Neural cell (in vitro differentiated cells): ENCODE data around the gene FAM43B. TPM values are rescaled to one million over a fixed set of nuclear protein-coding genes. Genes with fewer than 3 reads are reported as not detected.

Experiments used
- H2AFZ ChIP-seq: fragments of 200-600, 300-800 bp; sonication (generic), shearing (Covaris generic); 2 replicates; pipeline ENCODE4 v1.6.0; 2014; ENCODE audit warnings: low read depth, mild to moderate bottlenecking, antibody characterized with exemption, low read length, moderate library complexity
- H3F3A ChIP-seq: fragments of 200-600 bp; shearing (Covaris generic); 2 replicates; pipeline ENCODE4 v1.6.1; 2016; ENCODE audit warnings: mild to moderate bottlenecking, moderate library complexity, mixed read lengths, antibody characterized with exemption, low read length; ENCODE audit not compliant: insufficient read depth, poor library complexity, severe bottlenecking
- H3K27ac ChIP-seq: fragments of 200-600, 300-800 bp; sonication (generic), shearing (Covaris generic); 2 replicates; pipeline ENCODE4 v1.5.1; 2014; ENCODE audit warnings: mild to moderate bottlenecking, low read length, moderate library complexity
- H3K27me3 ChIP-seq: fragments of 300-800, 200-600 bp; sonication (generic), shearing (Covaris generic); 2 replicates; pipeline ENCODE4 v1.6.0; 2014; ENCODE audit warnings: mild to moderate bottlenecking, low read depth, low read length, moderate library complexity; ENCODE audit not compliant: insufficient read depth
- H3K36me3 ChIP-seq: fragments of 300-800, 200-600 bp; sonication (generic), shearing (Covaris generic); 2 replicates; pipeline ENCODE4 v1.5.1; 2014; ENCODE audit warnings: mild to moderate bottlenecking, antibody characterized with exemption, low read length, moderate library complexity; ENCODE audit not compliant: insufficient read depth
- H3K4me2 ChIP-seq: fragments of 300-800, 200-600 bp; sonication (generic), shearing (Covaris generic); 2 replicates; pipeline ENCODE4 v1.6.0; 2014; ENCODE audit warnings: mild to moderate bottlenecking, low read length
- H3K4me3 ChIP-seq: fragments of 300-800, 200-600 bp; sonication (generic), shearing (Covaris generic); 2 replicates; pipeline ENCODE4 v1.5.1; 2014; ENCODE audit warnings: mild to moderate bottlenecking, low read length, moderate library complexity
- H3K79me2 ChIP-seq: fragments of 200-600 bp; shearing (Covaris generic); replicated peaks from 2 replicates; pipeline ENCODE4 v1.6.0; 2014; ENCODE audit warnings: mild to moderate bottlenecking, low read length, moderate library complexity; ENCODE audit not compliant: insufficient read depth
- H3K9ac ChIP-seq: fragments of 300-800, 200-600 bp; sonication (generic), shearing (Covaris generic); 2 replicates; pipeline ENCODE4 v1.6.1; 2016; ENCODE audit warnings: mild to moderate bottlenecking, low read length, mixed read lengths
- H3K9me2 ChIP-seq: fragments of 200-600 bp; shearing (Covaris generic); 2 replicates; pipeline ENCODE4 v1.6.1; 2016; ENCODE audit warnings: mild to moderate bottlenecking, low read length, mixed read lengths; ENCODE audit not compliant: insufficient read depth
- H3K9me3 ChIP-seq: fragments of 200-600, 300-800 bp; sonication (generic), shearing (Covaris generic); 2 replicates; pipeline ENCODE4 v1.6.1; 2016; ENCODE audit warnings: mild to moderate bottlenecking, mixed run types, low read length, moderate library complexity, mixed read lengths
- H4K20me1 ChIP-seq: fragments of 200-600 bp; shearing (Covaris generic); 2 replicates; pipeline ENCODE4 v1.6.1; 2016; ENCODE audit warnings: mild to moderate bottlenecking, mixed run types; ENCODE audit not compliant: insufficient read depth
- CTCF ChIP-seq: fragments of 450-650 bp; IDR thresholded peaks from 2 replicates; pipeline ENCODE4 v1.5.1; 2014; ENCODE audit warnings: antibody characterized with exemption, mild to moderate bottlenecking, moderate library complexity; ENCODE audit not compliant: poor library complexity, severe bottlenecking
- EP300 ChIP-seq: fragments of 450-650 bp; conservative IDR thresholded peaks from 2 replicates; pipeline ENCODE4 v1.6.1; 2014; ENCODE audit warnings: antibody characterized with exemption, mild to moderate bottlenecking, moderate library complexity; ENCODE audit not compliant: poor library complexity, severe bottlenecking
- EZH2 ChIP-seq: fragments of 200-600, 300-800 bp; shearing (Covaris generic), sonication (generic); IDR thresholded peaks from 2 replicates; pipeline ENCODE4 v1.6.1; 2014; ENCODE audit warnings: antibody characterized with exemption, low read length, borderline replicate concordance, mild to moderate bottlenecking; ENCODE audit not compliant: insufficient read depth, poor library complexity, severe bottlenecking
- MXI1 ChIP-seq: fragments of 450-650 bp; conservative IDR thresholded peaks from 2 replicates; pipeline ENCODE4 v1.6.1; 2014; ENCODE audit warnings: antibody characterized with exemption, mild to moderate bottlenecking; ENCODE audit not compliant: poor library complexity, severe bottlenecking
- POLR2AphosphoS5 ChIP-seq: IDR thresholded peaks from 2 replicates; pipeline ENCODE4 v1.6.1; 2012
- RAD21 ChIP-seq: fragments of 450-650 bp; conservative IDR thresholded peaks from 2 replicates; pipeline ENCODE4 v1.6.1; 2014; ENCODE audit warnings: antibody characterized with exemption, mild to moderate bottlenecking, moderate library complexity
- REST ChIP-seq: IDR thresholded peaks from 2 replicates; pipeline ENCODE4 v1.6.1; 2012; ENCODE audit warnings: borderline replicate concordance
- SMC3 ChIP-seq: fragments of 450-650 bp; conservative IDR thresholded peaks from 2 replicates; pipeline ENCODE4 v1.6.1; 2014; ENCODE audit warnings: antibody characterized with exemption, mild to moderate bottlenecking, moderate library complexity; ENCODE audit not compliant: poor library complexity
- TAF1 ChIP-seq: IDR thresholded peaks from 2 replicates; pipeline ENCODE4 v1.6.1; 2012; ENCODE audit warnings: low read depth
- polyA plus RNA-seq: library from polyadenylated mRNA; depleted of rRNA; stranded (reverse); fragments of >200 nt; gene quantifications from 2 replicates; pipeline ENCODE4 v1.2.3, GENCODE V29; 2014

The FAM43B gene
- polyA plus RNA-seq, 1 donor from 2014 or later = 1.3 TPM

DNA sequence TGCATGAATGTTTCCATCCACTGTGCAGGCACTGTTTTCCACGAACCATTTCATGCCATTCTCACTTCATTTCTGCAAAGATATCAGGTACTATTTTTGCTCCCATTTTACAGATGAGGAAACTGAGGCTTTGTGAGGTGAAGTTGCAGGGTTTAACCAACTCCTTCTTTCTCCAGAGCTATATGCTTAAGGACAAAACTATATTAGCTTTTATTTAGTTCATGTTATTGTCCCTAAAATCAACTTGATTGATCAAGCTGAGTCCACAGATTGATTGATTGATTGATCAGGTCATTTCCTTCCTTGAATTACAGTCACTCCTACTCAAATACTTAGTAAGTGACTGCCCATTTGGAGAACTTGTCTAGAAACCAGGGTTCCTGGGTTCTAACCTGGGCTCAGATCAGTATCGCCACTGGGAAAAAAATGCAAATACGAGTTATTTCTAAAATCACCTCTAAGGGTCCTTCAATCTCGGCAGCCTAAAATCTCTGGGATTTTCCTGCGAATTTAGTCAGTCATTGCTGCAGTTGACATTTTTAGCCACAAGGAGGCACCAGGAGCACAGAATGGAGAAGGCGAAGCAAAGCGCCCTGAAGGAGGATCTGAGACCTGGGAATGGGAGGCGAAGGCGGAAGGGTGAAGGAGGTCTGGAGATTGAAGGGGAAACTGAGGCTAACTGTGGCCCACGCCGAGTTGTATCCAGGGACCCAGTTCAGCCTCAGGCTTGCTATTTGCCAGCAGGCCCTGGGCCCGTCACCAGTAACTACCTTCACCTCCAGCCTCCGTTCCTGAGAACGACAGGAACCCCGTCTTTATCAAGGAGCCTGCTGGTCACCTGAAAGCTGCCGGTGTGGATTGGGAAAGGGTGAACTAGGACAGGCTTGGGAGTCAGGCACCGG is 30.2 kb upstream of the FAM43B start:
- Histone ChIP-seq H3K36me3 (no peaks in the 10 kb centered on the region), H3K9me3 (no peaks in the 10 kb centered on the region), H3K4me2 (no peak overlapping the region), H3K9me2 (no peaks in the 10 kb centered on the region), H3K4me3 (no peak overlapping the region), H3K79me2 (no peaks in the 10 kb centered on the region), H3K27ac (no peak overlapping the region), H4K20me1 (no peaks in the 10 kb centered on the region), H3K27me3 (no peaks in the 10 kb centered on the region), H2AFZ (no peak overlapping the region), H3F3A (no peaks in the 10 kb centered on the region), H3K9ac (no peak overlapping the region)
- TF ChIP-seq RAD21 (peak; percentile 98), EP300 (no peak), TAF1 (no peak), POLR2AphosphoS5 (no peak), MXI1 (no peak), SMC3 (peak; percentile 99), REST (no peak), EZH2 (no peak), CTCF (peak; percentile 96)

DNA sequence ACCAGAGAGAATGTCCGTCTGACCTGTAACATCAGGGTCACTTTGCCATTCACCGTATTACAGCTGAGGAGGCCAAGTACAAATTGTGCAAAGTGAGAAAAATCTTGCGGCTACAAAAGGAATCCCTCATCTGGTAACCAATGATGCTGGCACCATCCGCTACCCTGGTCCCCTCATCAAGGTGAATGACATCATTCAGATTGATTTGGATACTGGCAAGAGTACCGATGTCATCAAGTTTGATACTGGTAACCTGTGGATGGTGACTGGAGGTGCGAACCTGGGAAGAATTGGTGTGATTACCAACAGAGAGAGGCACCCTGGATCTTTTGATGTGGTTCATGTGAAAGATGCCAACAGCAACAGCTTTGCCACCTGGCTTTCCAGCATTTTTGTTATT is 26.1 kb upstream of the FAM43B start:
- no peaks in the 10 kb centered on the region for H3F3A ChIP-seq
- H3K9me3 ChIP-seq = no peaks in the 10 kb centered on the region
- H3K9ac ChIP-seq = no peak overlapping the region
- no peaks in the 10 kb centered on the region for H3K9me2 ChIP-seq
- no peaks in the 10 kb centered on the region for H3K27me3 ChIP-seq
- H3K36me3 ChIP-seq = no peaks in the 10 kb centered on the region
- TF ChIP-seq RAD21 = no peak
- H3K27ac ChIP-seq = no peak overlapping the region
- H3K4me2 ChIP-seq = no peak overlapping the region
- H4K20me1 ChIP-seq = no peaks in the 10 kb centered on the region
- H2AFZ ChIP-seq = no peak overlapping the region
- H3K4me3 ChIP-seq = no peak overlapping the region
- H3K79me2 ChIP-seq = no peaks in the 10 kb centered on the region
